Lower leg skin (tissue), 4 donors: Measurements from ENCODE around the gene RTTN. TPM values are rescaled to one million over a fixed set of nuclear protein-coding genes. Genes with fewer than 3 reads are reported as not detected.

Experiments
- DNase-seq, 2 donors: peaks; one replicate each; pipeline ENCODE4 v3.0.0-alpha.2; 2019; ENCODE audit warnings: low spot score in 2 of 2
- H3K4me3 ChIP-seq: fragments of 200-600 bp; sonication (generic); 2 replicates; pipeline ENCODE4 v1.5.1; 2017; ENCODE audit warnings: mild to moderate bottlenecking, low read depth; ENCODE audit not compliant: poor library complexity, severe bottlenecking
- POLR2A ChIP-seq, 2 donors: fragments of 450-650 bp; IDR thresholded peaks; one replicate each; pipeline ENCODE4 v1.6.1; 2016 to 2017; ENCODE audit warnings: antibody characterized with exemption in 2 of 2, mild to moderate bottlenecking in 1 of 2, moderate library complexity in 1 of 2
- WGBS, 2 donors: methylation state at CpG; one replicate each; pipeline ENCODE4 v1.1.5; 2018; 5-methylcytosine and 5-hydroxymethylcytosine counted together
- intact Hi-C: fragments of 100-400 bp; cut with DNase I; formaldehyde crosslinking; loops from one replicate; pipeline ENCODE4 v1.15.0; 2023; ENCODE audit warnings: low total_unique reads
- total RNA-seq, 4 donors: library from RNA; depleted of rRNA; stranded (reverse); fragments of >200 nt; gene quantifications; one replicate each; pipeline ENCODE4 v1.1.0, GENCODE V29; 2016
- TF ChIP-seq, protein P1 (sequence below), 3 donors: fragments of 450-650 bp; IDR thresholded peaks; one replicate each; pipeline ENCODE4 v1.5.1; 2016; ENCODE audit warnings: antibody characterized with exemption in 3 of 3, mild to moderate bottlenecking in 3 of 3, moderate library complexity in 2 of 3

Gene RTTN
- total RNA-seq, 4 donors from 2014 or later = 4.8 to 14.9 (median 7.8) TPM

DNA sequence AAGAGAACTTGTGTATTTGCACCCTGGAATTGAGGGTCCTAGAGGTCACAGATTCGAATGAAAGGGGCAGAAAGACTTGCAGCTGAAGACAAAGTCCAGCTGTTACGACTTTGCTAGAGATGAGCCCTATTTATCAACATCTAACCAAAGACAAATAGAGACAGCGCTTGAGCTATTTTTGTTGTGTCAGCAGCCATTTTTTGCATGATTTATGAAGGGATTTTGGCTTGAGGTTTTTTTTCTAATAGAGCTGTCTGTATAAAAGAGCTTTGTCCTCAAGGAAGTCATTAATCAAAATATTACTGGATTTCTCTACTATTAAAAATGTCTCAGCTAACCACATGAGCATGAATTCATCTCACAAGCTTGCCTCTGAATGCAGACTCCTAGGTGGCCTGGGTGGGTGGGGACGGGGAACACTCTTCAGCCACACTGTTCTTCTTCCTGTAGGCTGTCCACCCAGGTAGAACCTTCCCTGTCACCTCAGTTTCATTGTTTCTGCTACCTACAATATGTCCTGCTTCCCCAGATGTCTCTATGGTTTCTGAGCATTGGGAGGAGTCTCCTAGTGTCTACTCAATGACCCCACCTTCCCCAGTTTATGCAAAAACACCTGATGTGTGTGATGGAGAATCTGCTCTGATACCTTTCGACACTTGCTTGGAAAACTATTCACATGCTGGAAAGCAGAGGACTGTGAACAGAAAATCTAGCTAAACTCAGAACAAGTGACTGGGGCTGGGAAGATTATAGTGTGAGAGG, 250.6 kb downstream of the RTTN start:
- TF ChIP-seq POLR2A (IDR thresholded peaks at IDR 0.05) = no peak
- TF ChIP-seq, protein P1, sequence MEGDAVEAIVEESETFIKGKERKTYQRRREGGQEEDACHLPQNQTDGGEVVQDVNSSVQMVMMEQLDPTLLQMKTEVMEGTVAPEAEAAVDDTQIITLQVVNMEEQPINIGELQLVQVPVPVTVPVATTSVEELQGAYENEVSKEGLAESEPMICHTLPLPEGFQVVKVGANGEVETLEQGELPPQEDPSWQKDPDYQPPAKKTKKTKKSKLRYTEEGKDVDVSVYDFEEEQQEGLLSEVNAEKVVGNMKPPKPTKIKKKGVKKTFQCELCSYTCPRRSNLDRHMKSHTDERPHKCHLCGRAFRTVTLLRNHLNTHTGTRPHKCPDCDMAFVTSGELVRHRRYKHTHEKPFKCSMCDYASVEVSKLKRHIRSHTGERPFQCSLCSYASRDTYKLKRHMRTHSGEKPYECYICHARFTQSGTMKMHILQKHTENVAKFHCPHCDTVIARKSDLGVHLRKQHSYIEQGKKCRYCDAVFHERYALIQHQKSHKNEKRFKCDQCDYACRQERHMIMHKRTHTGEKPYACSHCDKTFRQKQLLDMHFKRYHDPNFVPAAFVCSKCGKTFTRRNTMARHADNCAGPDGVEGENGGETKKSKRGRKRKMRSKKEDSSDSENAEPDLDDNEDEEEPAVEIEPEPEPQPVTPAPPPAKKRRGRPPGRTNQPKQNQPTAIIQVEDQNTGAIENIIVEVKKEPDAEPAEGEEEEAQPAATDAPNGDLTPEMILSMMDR (IDR thresholded peaks at IDR 0.05) = no peak
- intact Hi-C loops = no loop called here
- 49 to 60% methylated on average over 5 of the region's 5 CpGs for WGBS, 2 donors
- H3K4me3 ChIP-seq = no peak overlapping the region
- DNase-seq = no peak

DNA sequence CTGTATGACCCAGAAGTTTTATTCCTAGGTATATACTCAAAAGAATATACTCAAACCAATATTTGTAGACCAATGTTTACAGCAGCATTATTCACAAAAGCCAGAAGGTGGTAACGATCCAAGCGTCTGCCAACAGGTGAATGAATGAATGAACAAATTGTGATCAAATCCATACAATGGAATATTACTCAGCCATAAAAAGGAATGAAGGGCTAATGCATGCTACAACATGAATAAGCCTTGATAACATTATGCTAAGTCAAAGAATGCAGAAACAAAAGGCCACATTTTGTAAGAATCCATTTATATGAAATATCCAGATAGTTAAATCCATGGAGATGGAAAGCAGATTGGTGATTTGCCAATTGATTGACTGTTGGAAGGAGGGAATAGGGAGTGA, 252.3 kb downstream of the RTTN start:
- no peak for DNase-seq
- 95 to 96% methylated on average over 2 of the region's 2 CpGs for WGBS, 2 donors
- H3K4me3 ChIP-seq = no peak overlapping the region
- no peak for TF ChIP-seq POLR2A (IDR thresholded peaks at IDR 0.05)
- TF ChIP-seq, protein P1 (IDR thresholded peaks at IDR 0.05) = no peak
- intact Hi-C loops = no loop called here

Other genes with a start within 250 kb of the RTTN start
- gene SOCS6, start 83.4 kb upstream of the RTTN start, total RNA-seq = 10 to 100 TPM; 13.3 to 19.7 (median 18.7) TPM